WERI-Rb-1 (cell line): Measurements from ENCODE around the gene MRTO4.
"Not testable (repeated sequence)": the region's sequence is repeated elsewhere in the genome, so short reads cannot be mapped to it uniquely, and the experiment has no call there.

Experiments
- DNase-seq: peaks from one replicate; pipeline ENCODE4 v3.0.0-alpha.2; 2020
- H3K27ac ChIP-seq: fragments of 250-450 bp; sonication (Bioruptor Pico); 2 replicates; pipeline ENCODE4 v1.5.1; 2020; ENCODE audit warnings: mild to moderate bottlenecking, moderate library complexity
- H3K27me3 ChIP-seq: fragments of 250-450 bp; sonication (Bioruptor Pico); 2 replicates; pipeline ENCODE4 v1.5.1; 2021; ENCODE audit warnings: mild to moderate bottlenecking, low read depth, moderate library complexity; ENCODE audit not compliant: insufficient read depth, severe bottlenecking
- H3K36me3 ChIP-seq: fragments of 250-450 bp; sonication (Bioruptor Pico); 2 replicates; pipeline ENCODE4 v1.5.1; 2020; ENCODE audit warnings: mild to moderate bottlenecking, moderate library complexity
- H3K4me3 ChIP-seq: 2 replicates; pipeline ENCODE4 v1.5.1; 2011; ENCODE audit warnings: low read depth, mild to moderate bottlenecking, control low read depth, low read length
- H3K9me3 ChIP-seq: fragments of 250-450 bp; sonication (Bioruptor Pico); 2 replicates; pipeline ENCODE4 v1.5.1; 2021; ENCODE audit warnings: mild to moderate bottlenecking, moderate library complexity; ENCODE audit not compliant: severe bottlenecking
- TF ChIP-seq, protein P1 (sequence below): IDR thresholded peaks from 2 replicates; pipeline ENCODE4 v1.5.1; 2011; ENCODE audit warnings: low read depth, mild to moderate bottlenecking, control low read depth, inconsistent platforms, low read length

MRTO4 gene

DNA sequence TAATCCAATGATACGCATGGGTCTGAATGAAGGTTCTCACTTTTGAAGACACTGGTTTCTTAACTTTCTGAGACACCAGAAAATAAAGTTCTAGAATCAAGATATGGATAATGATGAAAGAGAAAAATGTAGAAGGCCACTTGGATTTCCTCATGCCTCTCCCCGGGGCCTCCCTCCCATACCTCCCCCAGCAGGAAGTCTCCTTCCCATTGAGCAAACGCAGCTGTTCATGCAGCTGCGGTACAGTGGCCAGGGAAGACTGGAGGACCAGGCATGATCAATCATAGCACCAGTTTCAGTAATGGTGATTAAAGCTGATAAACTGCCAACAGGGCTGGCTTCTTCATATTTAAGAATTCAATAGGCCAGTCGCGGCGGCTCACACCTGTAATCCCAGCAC, 30.6 kb upstream of the MRTO4 start:
- TF ChIP-seq, protein P1, sequence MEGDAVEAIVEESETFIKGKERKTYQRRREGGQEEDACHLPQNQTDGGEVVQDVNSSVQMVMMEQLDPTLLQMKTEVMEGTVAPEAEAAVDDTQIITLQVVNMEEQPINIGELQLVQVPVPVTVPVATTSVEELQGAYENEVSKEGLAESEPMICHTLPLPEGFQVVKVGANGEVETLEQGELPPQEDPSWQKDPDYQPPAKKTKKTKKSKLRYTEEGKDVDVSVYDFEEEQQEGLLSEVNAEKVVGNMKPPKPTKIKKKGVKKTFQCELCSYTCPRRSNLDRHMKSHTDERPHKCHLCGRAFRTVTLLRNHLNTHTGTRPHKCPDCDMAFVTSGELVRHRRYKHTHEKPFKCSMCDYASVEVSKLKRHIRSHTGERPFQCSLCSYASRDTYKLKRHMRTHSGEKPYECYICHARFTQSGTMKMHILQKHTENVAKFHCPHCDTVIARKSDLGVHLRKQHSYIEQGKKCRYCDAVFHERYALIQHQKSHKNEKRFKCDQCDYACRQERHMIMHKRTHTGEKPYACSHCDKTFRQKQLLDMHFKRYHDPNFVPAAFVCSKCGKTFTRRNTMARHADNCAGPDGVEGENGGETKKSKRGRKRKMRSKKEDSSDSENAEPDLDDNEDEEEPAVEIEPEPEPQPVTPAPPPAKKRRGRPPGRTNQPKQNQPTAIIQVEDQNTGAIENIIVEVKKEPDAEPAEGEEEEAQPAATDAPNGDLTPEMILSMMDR = no peak
- DNase-seq = no peak
- peaks cover 89% of the 10 kb centered on the region for H3K36me3 ChIP-seq
- no peaks in the 10 kb centered on the region for H3K27me3 ChIP-seq
- no peak overlapping the region for H3K27ac ChIP-seq
- H3K9me3 ChIP-seq = no peaks in the 10 kb centered on the region
- H3K4me3 ChIP-seq = no peak overlapping the region

DNA sequence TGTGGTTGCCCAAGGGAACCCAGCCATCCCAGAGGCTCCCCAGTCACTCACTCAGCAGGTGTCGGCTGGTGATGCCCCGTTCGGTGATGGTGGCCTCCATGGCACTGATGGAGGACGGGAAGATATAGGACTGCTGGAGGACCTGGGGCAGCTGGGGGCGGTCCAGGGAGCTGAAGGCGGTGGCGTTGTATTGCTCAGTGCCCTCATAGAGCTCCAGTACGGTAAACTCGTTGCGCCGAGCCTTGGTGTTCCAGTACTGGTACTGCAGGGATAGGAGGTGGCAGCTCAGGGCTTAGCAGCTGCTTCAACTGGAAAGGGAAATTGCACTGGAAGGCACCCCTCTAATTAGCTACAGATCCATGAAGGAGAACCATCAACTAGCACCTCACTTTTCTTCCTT, 29.0 kb upstream of the MRTO4 start:
- DNase-seq = no peak
- H3K36me3 ChIP-seq = peaks cover 98% of the 10 kb centered on the region
- no peaks in the 10 kb centered on the region for H3K27me3 ChIP-seq
- no peak overlapping the region for H3K4me3 ChIP-seq
- no peaks in the 10 kb centered on the region for H3K9me3 ChIP-seq
- TF ChIP-seq, protein P1 = no peak
- H3K27ac ChIP-seq = no peak overlapping the region

DNA sequence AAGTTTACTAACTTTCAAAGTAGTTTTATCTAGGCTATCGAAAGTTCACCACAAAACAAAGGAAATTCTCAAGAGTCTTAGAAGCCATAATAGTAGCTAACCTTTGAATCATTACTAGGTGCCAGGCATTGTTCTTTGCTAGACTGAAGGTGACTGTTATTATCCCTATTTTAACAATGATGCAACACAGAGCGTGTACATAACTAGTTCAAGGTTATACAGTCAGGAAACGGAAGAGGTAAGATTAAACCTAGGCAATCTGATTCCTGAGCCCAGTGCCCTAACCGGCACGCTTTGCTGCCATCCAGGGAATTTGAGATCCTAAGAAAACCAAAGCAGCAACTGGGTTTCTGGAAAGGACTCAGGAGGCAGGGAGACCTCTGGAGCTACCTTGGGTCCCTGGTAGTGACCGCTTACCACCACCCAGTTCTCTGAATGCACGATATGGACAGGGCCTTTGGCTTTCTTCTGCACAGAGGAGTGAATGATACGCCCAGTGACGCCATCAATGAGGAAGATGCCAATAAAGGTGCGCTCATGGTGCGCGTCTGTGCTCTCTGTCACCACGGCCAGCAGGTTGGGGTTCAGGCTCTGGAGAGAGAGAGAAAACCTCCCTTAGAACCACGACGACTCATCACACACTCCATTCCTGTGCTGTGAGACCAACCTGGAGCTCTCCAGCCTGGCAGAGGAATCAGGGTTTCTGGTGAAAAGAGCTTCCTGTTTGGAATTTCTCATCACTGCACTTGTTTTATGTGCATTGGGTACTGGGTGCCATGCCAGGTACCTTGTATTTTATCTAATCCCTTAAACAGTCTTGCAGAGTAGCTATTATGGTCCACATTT, 28.4 kb upstream of the MRTO4 start:
- no peaks in the 10 kb centered on the region for H3K9me3 ChIP-seq
- no peak overlapping the region for H3K4me3 ChIP-seq
- H3K36me3 ChIP-seq = peaks cover 96% of the 10 kb centered on the region
- DNase-seq = no peak
- TF ChIP-seq, protein P1 = no peak
- no peak overlapping the region for H3K27ac ChIP-seq
- no peaks in the 10 kb centered on the region for H3K27me3 ChIP-seq

DNA sequence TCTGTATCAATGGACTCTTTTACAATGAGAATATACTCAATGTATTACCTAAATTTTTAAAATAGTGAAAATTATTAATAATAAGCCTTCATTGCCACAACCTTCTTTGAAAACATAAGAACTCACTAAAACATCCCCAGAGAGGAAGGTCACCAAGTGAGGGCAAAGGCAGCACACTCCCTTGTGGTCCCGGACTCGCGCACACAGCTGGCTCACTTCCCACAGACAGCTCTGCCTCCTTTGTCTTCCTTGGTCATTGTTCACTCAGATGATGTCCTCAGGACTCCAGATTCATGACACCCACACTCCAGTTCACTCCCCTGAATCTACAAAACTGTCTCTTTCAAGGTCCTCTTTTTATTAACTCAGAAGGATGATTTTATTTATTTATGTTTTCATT, 22.4 kb upstream of the MRTO4 start:
- DNase-seq = no peak
- Histone ChIP-seq H3K9me3 (no peaks in the 10 kb centered on the region), H3K27ac (no peak overlapping the region), H3K27me3 (no peaks in the 10 kb centered on the region), H3K4me3 (no peak overlapping the region), H3K36me3 (peaks cover 91% of the 10 kb centered on the region)
- TF ChIP-seq, protein P1 = no peak

DNA sequence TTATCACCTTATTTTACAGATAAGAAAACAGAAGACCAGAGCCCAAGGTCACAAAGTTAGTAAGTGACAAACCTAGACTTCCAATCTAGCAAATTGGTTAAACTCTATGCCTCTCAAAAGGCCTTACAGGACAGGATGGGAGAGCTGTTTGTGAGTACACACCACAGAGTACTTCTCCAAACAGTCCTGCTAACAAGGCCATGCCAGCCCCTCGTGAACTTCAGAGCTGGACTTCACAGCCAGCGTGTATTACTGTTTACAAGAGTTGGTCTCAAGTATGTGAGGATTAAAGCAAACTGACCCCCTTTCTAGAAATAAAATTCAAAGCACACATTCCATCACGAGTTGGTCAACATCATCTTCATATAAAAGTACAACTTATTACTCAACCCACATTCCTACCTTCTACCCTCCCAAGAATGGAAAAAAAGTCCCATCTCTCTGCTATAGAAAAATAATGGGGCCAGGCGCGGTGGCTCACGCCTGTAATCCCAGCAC, 21.7 kb upstream of the MRTO4 start:
- no peaks in the 10 kb centered on the region for H3K9me3 ChIP-seq
- no peak overlapping the region for H3K4me3 ChIP-seq
- H3K36me3 ChIP-seq = peaks cover 91% of the 10 kb centered on the region
- no peak overlapping the region for H3K27ac ChIP-seq
- H3K27me3 ChIP-seq = no peaks in the 10 kb centered on the region
- TF ChIP-seq, protein P1 = no peak
- DNase-seq = no peak

DNA sequence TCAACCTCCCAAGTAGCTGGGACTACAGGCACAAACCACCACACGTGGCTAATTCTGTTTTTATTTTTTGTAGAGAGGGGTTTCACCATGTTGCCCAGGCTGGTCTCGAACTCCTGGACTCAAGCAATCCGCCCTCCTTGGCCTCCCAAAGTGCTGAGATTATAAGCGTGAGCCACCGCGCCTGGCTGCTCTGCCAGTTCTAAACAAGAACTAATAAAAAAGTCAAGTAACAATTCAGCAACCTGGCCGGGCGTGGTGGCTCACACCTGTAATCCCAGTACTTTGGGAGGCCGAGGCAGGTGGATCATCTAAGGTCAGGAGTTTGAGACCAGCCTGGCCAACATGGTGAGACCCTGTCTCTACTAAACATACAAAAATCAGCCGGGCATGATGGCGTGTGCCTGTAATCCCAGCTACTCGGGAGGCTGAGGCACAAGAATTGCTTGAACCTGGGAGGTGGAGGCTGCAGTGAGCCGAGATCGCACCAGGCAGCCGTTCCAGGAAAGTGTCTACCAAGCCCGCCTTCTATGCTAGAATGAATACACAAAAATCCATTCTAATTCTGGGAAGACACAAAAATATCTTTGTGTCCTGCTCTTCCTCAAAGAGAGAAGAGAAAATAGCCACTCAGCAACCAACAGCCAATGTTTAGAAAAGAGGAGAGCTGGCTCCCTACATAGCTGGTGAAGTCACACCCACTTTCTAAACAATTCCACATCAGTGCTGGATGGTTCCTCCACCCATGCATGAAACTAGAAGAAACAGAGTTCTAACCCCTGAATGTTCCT, 19.7 kb upstream of the MRTO4 start:
- DNase-seq, H3K27ac ChIP-seq, H3K27me3 ChIP-seq, H3K4me3 ChIP-seq, H3K9me3 ChIP-seq: not testable (repeated sequence)
- peaks cover 86% of the 10 kb centered on the region for H3K36me3 ChIP-seq
